Measurements from ENCODE around the gene TTC28.

The TTC28 gene

DNA sequence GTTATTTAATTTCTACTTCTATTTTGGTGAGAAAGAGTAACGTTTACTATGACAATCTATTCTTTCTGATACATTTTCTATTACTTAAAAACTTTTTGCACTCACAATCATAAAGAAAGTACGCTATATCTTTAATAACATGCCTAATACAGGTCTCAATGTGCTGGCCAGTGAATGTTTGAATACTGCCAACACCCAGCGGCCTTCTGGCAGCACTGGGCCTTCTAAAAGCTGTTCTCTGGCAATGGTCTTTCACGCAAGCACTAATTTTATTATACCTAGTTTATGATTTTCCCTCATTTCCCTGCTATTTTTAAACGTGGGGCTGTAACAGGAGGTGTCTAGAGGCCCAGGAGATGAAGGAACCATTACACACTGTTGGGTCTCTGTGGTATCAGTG, 410.8 kb downstream of the TTC28 start:
- DNase-seq (ENCODE audit: low spot score): no peak

DNA sequence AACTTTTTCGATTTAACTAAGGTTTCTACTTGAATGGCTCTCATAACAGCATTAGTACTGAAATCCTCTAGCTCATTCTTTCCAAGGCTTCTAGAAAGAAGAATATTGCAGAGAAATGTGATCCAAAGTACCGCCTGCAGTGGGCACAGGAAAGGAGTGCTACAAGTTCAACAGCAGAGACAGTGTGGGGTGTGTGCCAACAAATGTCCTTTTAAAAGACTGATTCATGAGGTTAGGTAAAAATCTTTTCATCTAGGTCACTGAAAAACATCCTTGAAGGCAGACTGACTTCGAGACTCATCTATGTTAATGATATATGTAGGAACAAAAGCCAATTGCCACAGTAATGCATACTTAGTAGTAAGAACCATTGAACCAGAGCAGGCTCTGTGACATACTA, 411.5 kb downstream of the TTC28 start:
- DNase-seq (ENCODE audit: low spot score): no peak

GRCh38 chr22:28260619-28261018, 419.0 kb downstream of the TTC28 start:
- no peak for DNase-seq (ENCODE audit: low spot score)

DNA sequence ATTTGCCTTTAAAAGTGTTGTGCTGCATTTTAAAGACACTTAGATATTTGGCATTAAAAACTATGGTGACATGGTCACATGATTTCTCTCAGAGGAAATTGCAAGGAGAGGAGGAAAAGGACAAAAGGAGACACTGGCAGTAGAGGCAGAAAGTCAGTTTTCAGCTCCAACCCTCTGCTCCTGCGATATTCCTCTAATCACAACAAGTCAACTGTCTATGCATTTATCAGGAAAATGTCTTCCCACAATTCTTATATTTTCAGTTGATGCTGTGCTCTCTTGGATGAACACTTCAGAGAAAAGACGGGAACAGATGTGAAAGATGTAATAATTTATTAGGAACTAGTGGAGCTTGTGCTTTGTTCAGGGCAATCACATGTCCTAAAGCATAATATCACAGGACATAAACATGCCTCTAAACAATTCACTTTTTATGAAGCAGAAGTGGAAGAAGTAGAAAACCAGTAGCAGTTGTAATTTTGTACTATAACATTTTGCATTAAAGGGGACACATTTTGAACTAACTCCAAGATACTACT, 419.8 kb downstream of the TTC28 start:
- DNase-seq (ENCODE audit: low spot score): no peak

- no peak for DNase-seq (ENCODE audit: low spot score)
Observed at GRCh38 chr22:28254396-28254795, 425.2 kb downstream of the TTC28 start.

DNA sequence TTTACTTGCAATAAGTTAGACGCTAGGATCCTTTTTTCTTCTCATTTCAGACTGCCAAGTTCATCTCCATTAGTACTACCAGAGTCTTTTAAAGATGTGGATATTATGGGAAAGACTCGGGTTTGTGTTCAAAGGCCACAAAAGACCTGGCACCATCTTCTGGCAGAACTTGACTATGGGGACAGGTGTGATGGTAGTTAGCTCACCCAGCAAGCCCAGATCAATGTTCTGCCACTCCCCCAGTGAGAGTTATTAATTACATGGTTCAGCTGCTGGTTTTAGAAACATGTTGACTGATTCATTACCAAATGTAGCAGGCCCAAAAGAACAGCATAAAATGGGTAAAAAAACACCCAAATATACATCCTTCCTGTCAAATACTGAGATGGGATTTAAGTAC, 427.1 kb downstream of the TTC28 start:
- no peak for DNase-seq (ENCODE audit: low spot score)

GRCh38 chr22:28250036-28250695, 429.5 kb downstream of the TTC28 start:
- DNase-seq (ENCODE audit: low spot score): no peak

GRCh38 chr22:28249402-28249801, 430.2 kb downstream of the TTC28 start:
- no peak for DNase-seq (ENCODE audit: low spot score)

GRCh38 chr22:28247667-28248363, 431.8 kb downstream of the TTC28 start:
- no peak for DNase-seq (ENCODE audit: low spot score)

- DNase-seq (ENCODE audit: low spot score): no peak
Observed at GRCh38 chr22:28247136-28247535, 432.5 kb downstream of the TTC28 start.

DNA sequence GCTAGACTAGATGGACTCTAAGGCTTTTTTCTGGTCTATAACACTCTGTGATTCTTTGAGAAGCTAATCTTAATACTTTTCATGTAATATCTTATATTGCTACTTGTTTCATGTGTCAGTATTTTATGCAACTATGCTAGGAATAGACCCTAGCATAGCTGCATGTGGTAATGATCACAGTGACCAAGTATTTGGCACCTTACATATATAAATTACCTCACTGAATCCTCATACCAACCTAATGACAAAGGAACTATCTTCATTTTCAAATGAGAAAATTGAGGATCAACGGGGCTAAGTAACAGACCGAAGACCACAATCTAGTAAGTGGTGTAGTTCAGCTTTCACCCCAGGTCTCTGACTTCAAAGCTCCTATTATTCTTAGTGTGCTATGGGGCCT, 433.2 kb downstream of the TTC28 start:
- DNase-seq (ENCODE audit: low spot score): peak; percentile 10

DNA sequence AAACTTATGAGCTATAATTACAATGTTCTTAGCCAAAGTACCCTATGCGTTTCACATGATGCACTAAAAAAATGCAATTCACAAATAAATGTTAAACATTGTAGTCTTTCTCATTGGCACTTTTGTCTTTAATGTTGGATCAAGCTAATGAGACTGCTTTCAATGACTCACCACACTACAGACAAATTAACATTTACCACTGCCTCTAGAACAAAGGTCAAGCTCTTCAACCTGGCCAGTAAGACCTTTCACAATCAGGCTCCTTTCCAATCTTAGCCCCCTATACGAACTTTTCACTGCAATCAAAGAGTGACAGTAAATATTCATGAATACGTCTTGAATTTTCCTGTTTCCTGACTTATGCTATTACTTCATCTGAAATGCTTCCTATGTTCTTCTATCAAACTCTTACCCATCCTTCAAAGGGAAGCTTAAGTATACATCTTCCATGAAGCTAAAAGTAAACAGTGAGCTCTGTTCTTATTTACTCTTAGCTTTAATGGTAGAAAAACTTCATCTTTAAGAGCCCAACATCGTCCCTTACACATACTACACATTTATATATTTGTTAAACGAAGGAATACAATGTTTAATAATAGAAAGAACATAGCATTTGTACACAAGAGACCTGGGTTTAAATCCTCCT, 433.9 kb downstream of the TTC28 start:
- no peak for DNase-seq (ENCODE audit: low spot score)

GRCh38 chr22:28244757-28245156, 434.9 kb downstream of the TTC28 start:
- no peak for DNase-seq (ENCODE audit: low spot score)

GRCh38 chr22:28243539-28243938, 436.1 kb downstream of the TTC28 start:
- DNase-seq (ENCODE audit: low spot score): no peak

- DNase-seq (ENCODE audit: low spot score): no peak
Observed at GRCh38 chr22:28241656-28242290, 437.9 kb downstream of the TTC28 start.

- DNase-seq (ENCODE audit: low spot score): no peak
Observed at GRCh38 chr22:28239941-28240340, 439.7 kb downstream of the TTC28 start.

DNA sequence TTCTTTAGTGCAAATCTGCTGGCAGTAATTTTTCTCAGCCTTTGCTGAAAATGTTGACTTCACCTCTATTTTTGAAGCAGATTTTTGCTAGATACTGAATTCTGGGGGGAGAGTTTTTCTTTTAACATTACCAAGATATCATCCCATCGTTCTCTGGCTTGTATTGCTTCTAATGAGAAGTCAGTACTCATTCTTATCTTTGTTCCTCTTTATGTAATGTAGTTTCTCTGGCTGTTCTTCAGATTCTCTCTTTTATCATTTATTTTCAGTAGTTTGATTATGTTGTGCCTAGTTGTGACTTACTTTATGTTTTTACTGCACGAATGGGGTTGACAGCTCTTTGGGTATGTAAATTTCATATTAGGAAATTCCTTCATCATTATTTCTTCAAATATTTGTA, 441.9 kb downstream of the TTC28 start:
- DNase-seq (ENCODE audit: low spot score): no peak

- no peak for DNase-seq (ENCODE audit: low spot score)
Observed at GRCh38 chr22:28237112-28237511, 442.5 kb downstream of the TTC28 start.

DNA sequence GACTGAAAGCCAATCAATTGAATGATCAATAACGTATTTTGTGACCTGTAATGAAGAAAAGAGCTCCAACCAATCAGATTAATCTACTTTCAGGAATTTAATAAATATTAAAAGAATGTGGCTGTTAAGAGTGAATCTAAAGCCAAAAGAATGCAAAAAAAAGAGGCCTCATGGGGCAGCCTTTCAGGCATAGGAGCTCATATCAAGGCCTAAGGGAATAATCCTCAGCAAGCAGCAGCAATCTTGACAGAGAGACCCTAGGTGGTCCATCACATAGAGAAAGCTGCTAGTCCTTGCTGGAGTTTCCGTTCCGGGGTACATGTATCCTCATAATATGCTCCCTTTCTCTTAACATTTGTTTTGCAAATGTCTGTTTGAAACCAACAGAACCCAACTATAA, 447.4 kb downstream of the TTC28 start:
- no peak for DNase-seq (ENCODE audit: low spot score)

DNA sequence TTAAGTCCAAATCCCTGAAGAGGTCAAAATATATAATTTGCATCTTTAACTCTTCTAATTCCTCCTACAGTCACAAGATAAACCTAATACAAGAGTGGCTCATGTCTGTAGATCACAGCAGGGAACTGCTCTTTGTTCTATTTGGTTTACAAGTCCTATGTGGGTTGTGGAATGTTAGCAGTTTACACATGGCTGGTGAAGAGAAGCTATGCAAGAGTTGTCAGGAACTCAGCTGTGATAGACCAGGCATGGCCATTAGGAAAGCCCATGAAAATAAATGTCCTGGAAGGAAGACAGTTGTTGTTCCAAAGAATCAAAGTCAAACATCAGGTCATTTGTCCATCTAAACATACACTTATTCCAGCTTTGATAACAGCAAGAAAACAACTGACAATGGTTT, 448.2 kb downstream of the TTC28 start:
- DNase-seq (ENCODE audit: low spot score): peak; percentile 31

DNA sequence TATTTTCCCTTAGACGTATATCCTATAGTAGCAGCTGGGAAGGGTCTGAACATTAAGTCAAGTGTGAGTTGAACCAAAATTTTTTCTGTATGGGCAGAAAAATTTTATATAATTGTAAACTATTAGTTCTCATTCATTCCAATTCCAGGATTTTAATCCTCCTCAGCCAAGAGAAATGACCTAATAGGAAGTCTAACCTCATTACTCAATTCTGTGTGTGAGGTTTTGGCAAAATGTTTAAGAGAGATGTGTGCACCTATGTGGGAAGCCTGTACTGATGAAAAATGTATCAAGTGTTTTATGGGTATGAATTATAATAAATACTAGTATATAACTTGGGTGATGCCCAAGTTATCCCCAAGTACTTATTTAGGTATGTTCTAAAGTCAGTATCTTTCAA, 449.0 kb downstream of the TTC28 start:
- no peak for DNase-seq (ENCODE audit: low spot score)

GRCh38 chr22:28229566-28230485, 449.8 kb downstream of the TTC28 start:
- DNase-seq (ENCODE audit: low spot score): peak; percentile 27

Data from AG08396 (cell line).